GM18526 (cell line): Measurements from ENCODE around the gene ATP8A1.

Experiments used
- POLR2A ChIP-seq: IDR thresholded peaks from 3 replicates; pipeline ENCODE4 v1.6.1; 2011; ENCODE audit not compliant: insufficient read length; ENCODE audit errors: extremely low read depth

The ATP8A1 gene

GRCh38 chr4:42440083-42440482 lies 216.8 kb downstream of the ATP8A1 start:
- no peak for TF ChIP-seq POLR2A

GRCh38 chr4:42436928-42437565 lies 219.9 kb downstream of the ATP8A1 start:
- TF ChIP-seq POLR2A: no peak

GRCh38 chr4:42428036-42428435 lies 228.9 kb downstream of the ATP8A1 start:
- TF ChIP-seq POLR2A: no peak

GRCh38 chr4:42425146-42426065 lies 231.5 kb downstream of the ATP8A1 start:
- TF ChIP-seq POLR2A: no peak

DNA sequence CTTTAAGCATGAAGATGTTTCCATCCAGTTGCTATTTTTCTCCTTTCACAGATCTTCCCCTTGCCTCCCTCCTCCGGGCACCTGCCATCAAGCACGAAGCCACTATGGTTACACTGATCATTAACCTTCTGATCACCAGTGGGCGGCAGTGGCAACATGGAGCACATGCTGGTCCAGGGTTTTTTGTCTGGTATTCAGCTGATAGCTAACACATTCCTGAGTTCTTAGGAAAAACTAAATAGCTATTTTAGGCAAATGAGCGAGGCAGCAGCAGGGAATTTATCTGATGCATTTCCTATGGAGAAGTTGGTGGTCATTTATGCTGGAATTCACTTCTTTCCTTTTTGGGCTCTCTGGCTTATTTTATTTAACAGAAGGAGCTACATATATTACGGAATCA lies 236.8 kb downstream of the ATP8A1 start:
- no peak for TF ChIP-seq POLR2A

- TF ChIP-seq POLR2A: no peak
These were observed 239.4 kb downstream of the ATP8A1 start for GRCh38 chr4:42417550-42417949.

DNA sequence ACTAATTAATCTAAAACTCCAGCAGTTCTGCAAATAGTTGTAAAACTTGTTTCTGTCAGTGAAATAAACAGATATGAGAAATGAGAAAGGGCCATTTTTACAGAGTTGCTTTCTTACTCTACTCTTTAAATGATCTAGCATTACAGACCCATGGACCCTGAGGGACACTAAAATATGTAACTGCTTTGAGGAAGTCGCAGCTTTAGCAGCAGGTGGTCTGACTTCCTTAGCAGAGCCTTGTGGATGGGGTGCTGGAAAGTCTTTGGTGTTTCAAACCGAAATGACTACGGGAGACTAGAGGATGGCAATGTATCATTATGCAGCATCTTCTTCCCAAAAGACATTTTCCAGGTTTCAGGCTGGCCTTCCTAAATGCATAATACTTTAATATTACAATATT lies 240.9 kb downstream of the ATP8A1 start:
- no peak for TF ChIP-seq POLR2A

DNA sequence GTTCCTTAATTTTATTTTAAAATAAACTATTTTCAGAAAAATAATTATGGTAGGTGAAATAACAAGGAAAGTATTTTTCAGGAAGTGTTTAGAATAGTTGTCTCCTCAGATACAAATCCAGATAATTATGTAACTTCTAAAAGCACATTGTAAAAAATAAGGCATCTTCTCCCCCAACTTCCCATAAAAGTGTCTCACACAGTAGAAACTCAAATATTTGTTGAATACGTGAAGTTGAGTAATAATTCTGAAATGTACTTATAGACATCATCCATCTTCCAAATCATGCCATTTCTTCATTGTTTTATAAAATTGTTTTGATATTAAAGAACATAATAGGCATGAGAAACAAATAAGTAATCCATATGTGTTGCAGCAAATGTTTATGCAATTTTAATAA lies 241.6 kb downstream of the ATP8A1 start:
- no peak for TF ChIP-seq POLR2A

DNA sequence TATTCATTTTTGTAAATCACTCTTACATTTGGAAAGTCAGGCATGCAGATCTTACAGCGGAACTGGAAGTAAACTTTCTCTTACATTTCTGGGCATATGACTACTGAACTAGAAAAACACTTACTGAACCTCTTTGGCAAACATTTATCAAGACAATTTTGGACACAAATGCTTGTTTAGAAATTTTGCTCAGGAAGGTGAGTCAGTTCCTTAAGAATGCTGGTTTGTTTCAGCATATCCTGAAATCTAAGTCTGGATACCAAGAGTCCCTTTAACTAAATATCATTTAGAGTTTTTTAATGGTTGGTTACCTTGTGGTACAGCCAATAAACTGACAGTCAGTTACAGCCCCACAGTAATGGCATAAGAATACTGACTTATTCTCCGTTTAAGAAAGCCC lies 244.7 kb downstream of the ATP8A1 start:
- no peak for TF ChIP-seq POLR2A

DNA sequence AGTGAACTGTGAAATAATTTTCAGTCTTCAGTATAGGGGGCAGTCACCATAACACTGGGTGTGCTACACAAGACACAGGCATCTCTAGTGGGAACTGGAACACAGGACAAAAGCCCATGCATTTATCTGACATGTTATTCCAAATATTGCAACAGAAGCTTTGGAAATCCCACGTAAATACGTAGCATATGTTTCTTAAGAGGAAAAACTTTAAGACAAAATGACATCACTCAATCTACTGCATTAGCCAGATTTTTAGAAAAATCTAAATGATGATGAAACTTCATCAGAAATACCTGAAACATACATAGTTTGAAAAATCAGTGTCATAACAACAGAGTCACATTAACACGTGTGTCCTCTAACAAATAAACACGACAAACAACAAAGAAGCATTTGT lies 245.1 kb downstream of the ATP8A1 start:
- TF ChIP-seq POLR2A: no peak

DNA sequence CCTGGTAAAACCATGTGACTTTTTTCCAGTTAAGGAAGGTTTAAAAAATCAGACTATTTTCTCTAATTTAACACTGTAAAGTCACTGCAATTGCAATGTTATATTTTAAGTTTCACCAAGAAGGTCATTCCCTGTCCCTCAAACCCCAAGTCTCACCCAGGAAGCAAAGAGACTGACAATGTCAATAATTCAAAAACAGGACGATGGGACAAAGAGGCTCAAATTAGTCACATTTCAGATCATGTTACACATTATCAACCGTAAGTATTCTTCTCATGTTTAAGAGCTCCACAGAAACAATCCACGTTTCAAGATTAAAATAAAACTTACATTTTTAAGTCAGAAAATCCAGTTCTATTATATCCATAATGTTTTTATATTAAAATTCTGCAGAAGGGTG lies 246.5 kb downstream of the ATP8A1 start:
- no peak for TF ChIP-seq POLR2A

- no peak for TF ChIP-seq POLR2A
These were observed 252.9 kb downstream of the ATP8A1 start for GRCh38 chr4:42404001-42404400.

DNA sequence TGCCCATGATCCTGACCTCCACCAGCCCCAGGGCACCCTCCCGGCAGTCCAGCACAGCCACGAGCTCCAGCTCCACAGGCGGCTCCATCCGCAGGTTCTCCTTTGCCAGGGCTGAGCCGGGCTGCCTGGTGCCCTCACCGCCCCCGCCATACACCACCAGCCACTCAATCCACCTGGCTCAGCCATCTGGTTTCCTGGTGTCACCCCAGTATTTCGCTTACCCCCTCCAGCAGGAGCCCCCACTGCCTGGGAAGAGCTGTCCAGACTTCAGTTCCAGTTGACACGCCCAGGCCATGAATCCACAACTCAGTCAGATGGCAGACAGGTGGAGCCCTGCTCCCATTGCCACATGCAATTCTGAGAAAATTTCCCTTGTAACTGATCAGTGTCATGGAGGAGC lies 255.7 kb downstream of the ATP8A1 start:
- TF ChIP-seq POLR2A: no peak

GRCh38 chr4:42399393-42399792 lies 257.5 kb downstream of the ATP8A1 start:
- TF ChIP-seq POLR2A: no peak

DNA sequence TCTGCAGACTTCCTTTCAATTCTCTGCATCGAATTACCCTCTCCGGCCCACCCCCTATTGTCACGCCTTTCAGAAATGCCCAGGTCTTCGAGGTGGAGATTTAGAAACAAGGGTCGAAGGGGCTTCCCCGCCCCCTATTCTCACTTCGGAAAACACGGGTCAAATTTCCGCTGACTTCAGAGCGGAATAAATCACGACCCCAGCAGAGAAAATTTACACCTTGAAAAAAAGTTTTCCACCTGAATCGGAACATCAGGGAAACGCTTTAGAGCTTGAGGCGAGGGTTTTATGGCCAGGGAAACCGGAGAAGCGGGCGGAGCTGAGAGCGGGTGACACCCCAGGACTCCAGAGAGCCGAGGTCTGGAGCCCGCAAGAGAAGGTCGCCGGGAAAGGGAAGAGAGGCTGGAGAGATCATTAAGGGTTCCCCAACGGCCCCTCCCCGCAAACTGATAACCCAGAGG lies 258.0 kb downstream of the ATP8A1 start:
- no peak for TF ChIP-seq POLR2A

DNA sequence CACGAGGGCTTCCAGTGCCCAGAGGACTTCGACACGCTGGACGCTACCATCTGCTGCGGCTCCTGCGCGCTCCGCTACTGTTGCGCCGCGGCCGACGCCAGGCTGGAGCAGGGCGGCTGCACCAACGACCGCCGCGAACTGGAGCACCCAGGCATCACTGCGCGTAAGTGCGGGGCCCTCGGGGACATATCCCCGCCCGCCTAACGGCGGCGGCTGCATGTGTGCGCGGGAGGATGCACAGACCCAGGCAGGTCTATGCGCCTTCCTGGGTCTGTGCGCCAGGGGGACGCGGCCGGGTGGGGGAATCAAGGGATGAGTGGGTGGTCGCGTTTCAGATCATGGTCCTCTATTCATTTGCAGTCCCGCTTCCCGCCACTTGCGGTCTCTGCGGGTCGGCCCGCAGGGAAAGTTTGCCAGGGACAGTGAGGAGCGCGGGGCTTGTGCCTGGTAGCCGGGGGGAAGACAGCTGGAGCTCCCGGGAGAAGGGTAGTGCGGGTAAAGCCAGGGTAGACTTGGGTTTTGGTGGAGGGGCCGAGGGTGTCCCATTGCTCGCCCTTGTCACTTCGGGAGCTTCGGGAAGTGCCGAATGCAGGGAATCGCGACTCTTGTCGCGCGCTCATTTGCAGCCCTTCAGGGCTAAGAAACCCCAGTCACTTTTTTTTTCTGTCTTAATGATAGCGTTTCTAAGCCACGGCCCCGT lies 258.6 kb downstream of the ATP8A1 start:
- TF ChIP-seq POLR2A: no peak
